HepG2 (cell line): ENCODE results near the gene C20orf202. TPM values are rescaled to one million over a fixed set of nuclear protein-coding genes. Genes with fewer than 3 reads are reported as not detected.

Experiments
- AGO2 ChIP-seq: fragments of 200-400 bp; formaldehyde crosslinking; optimal IDR thresholded peaks from 2 replicates; pipeline ENCODE3; 2017; ENCODE audit warnings: mild to moderate bottlenecking, low read depth, low read length, moderate library complexity
- ESRRA ChIP-seq: sonication (generic); formaldehyde crosslinking; IDR thresholded peaks from 2 replicates; pipeline ENCODE4 v1.5.1; 2020; ENCODE audit warnings: mild to moderate bottlenecking, low read depth, missing genetic modification reagents
- FOXM1 ChIP-seq: sonication (generic); formaldehyde crosslinking; IDR thresholded peaks from 2 replicates; pipeline ENCODE4 v1.5.0; 2020; ENCODE audit warnings: missing genetic modification reagents
- GLI4 ChIP-seq: sonication (generic); formaldehyde crosslinking; IDR thresholded peaks from 2 replicates; pipeline ENCODE4 v1.5.1; 2020; ENCODE audit warnings: missing genetic modification reagents, mild to moderate bottlenecking, moderate library complexity, borderline replicate concordance
- HCFC1 ChIP-seq: fragments of 150-350 bp; IDR thresholded peaks from 2 replicates; pipeline ENCODE4 v1.6.1; 2014; ENCODE audit warnings: low read depth, low read length
- HDAC2 ChIP-seq: sonication (generic); formaldehyde crosslinking; IDR thresholded peaks from 2 replicates; pipeline ENCODE4 v1.4.0; 2020; ENCODE audit warnings: missing genetic modification reagents
- HMGA1 ChIP-seq: sonication (generic); formaldehyde crosslinking; conservative IDR thresholded peaks from 2 replicates; pipeline ENCODE4 v1.4.0; 2020; ENCODE audit warnings: missing genetic modification reagents
- MIER3 ChIP-seq: IDR thresholded peaks from 2 replicates; pipeline ENCODE4 v1.6.1; 2016; ENCODE audit warnings: missing compliant biosample characterization, borderline replicate concordance
- NFE2L2 ChIP-seq: fragments of 150-350 bp; IDR thresholded peaks from 2 replicates; pipeline ENCODE4 v1.6.1; 2014; ENCODE audit warnings: low read length
- NFKBIZ ChIP-seq: IDR thresholded peaks from 2 replicates; pipeline ENCODE4 v1.6.1; 2018; ENCODE audit warnings: missing genetic modification reagents, missing compliant biosample characterization
- RBAK ChIP-seq: sonication (generic); formaldehyde crosslinking; IDR thresholded peaks from 2 replicates; pipeline ENCODE4 v1.5.1; 2020; ENCODE audit warnings: mild to moderate bottlenecking, missing genetic modification reagents
- REXO4 ChIP-seq: sonication (generic); formaldehyde crosslinking; IDR thresholded peaks from 2 replicates; pipeline ENCODE4 v1.8.0; 2022; ENCODE audit warnings: missing genetic modification reagents, mild to moderate bottlenecking, borderline replicate concordance
- SP4 ChIP-seq: sonication (generic); formaldehyde crosslinking; IDR thresholded peaks from 2 replicates; pipeline ENCODE4 v1.8.1; 2023; ENCODE audit warnings: mild to moderate bottlenecking, missing genetic modification reagents
- ZC3H13 ChIP-seq: sonication (generic); formaldehyde crosslinking; IDR thresholded peaks from 2 replicates; pipeline ENCODE4 v1.8.1; 2023; ENCODE audit warnings: mild to moderate bottlenecking, missing genetic modification reagents, moderate library complexity
- ZKSCAN8 ChIP-seq: IDR thresholded peaks from 2 replicates; pipeline ENCODE4 v1.6.1; 2016; ENCODE audit warnings: borderline replicate concordance, missing genetic modification reagents, missing compliant biosample characterization
- ZNF12 ChIP-seq: sonication (generic); formaldehyde crosslinking; IDR thresholded peaks from 2 replicates; pipeline ENCODE4 v1.5.0; 2020; ENCODE audit warnings: missing genetic modification reagents
- ZNF17 ChIP-seq: sonication (generic); formaldehyde crosslinking; IDR thresholded peaks from 2 replicates; pipeline ENCODE4 v1.5.0; 2020; ENCODE audit warnings: mild to moderate bottlenecking, missing genetic modification reagents
- ZNF282 ChIP-seq: fragments of 450-650 bp; IDR thresholded peaks from 2 replicates; pipeline ENCODE4 v1.6.1; 2018; ENCODE audit not compliant: partially characterized antibody
- ZNF446 ChIP-seq: sonication (generic); formaldehyde crosslinking; IDR thresholded peaks from 2 replicates; pipeline ENCODE4 v1.5.0; 2020; ENCODE audit warnings: mild to moderate bottlenecking, missing genetic modification reagents
- ZNF577 ChIP-seq: sonication (generic); formaldehyde crosslinking; IDR thresholded peaks from 2 replicates; pipeline ENCODE4 v1.4.0; 2020; ENCODE audit warnings: mild to moderate bottlenecking, low read depth, missing genetic modification reagents, borderline replicate concordance
- ZNF605 ChIP-seq: sonication (generic); formaldehyde crosslinking; IDR thresholded peaks from 2 replicates; pipeline ENCODE4 v1.8.0; 2022; ENCODE audit warnings: mild to moderate bottlenecking, missing genetic modification reagents
- ZSCAN30 ChIP-seq: sonication (generic); formaldehyde crosslinking; IDR thresholded peaks from 2 replicates; pipeline ENCODE4 v1.5.0; 2020; ENCODE audit warnings: mild to moderate bottlenecking, missing genetic modification reagents
- polyA plus RNA-seq, 8 experiments: library from polyadenylated mRNA; depleted of rRNA in 3 of 8; stranded (reverse) in 7 of 8; unstranded in 1 of 8; fragments of >200 nt; fragmentation: Illumina TruSeq in 4 of 8; extraction: Trizol in 4 of 8; gene quantifications; 2 replicates each; pipeline versions ENCODE4 v1.2.1 to v1.2.3, GENCODE V29; 2011 to 2016; ENCODE audit warnings: low read depth in 4 of 8, missing spikeins in 1 of 8, mixed read lengths in 1 of 8; ENCODE audit not compliant: insufficient read depth in 1 of 8
- total RNA-seq, 5 experiments: library from RNA; depleted of rRNA; stranded (reverse); fragments of >200 nt; fragmentation: Illumina TruSeq; extraction: Trizol; gene quantifications; 2 replicates each; pipeline ENCODE4 v1.2.3, GENCODE V29; 2016; ENCODE audit warnings: low read depth in 1 of 5
- TF ChIP-seq, protein P1 (sequence below): sonication (generic); formaldehyde crosslinking; conservative IDR thresholded peaks from 2 replicates; pipeline ENCODE4 v1.8.0; 2022; ENCODE audit warnings: mild to moderate bottlenecking, moderate library complexity, missing genetic modification reagents
- TF ChIP-seq, protein P2 (sequence below): sonication (generic); formaldehyde crosslinking; IDR thresholded peaks from 2 replicates; pipeline ENCODE4 v1.8.1; 2022; ENCODE audit warnings: low read depth, mild to moderate bottlenecking, missing genetic modification reagents
- TF ChIP-seq, protein P3 (sequence below): IDR thresholded peaks from 2 replicates; pipeline ENCODE4 v1.6.1; 2016

C20orf202 gene
- total and polyA plus RNA-seq, 2 of the 13 experiments (the other 11 are each of a cell fraction or from before 2014, with no cell fraction given): 0.20 to 1.2 TPM

DNA sequence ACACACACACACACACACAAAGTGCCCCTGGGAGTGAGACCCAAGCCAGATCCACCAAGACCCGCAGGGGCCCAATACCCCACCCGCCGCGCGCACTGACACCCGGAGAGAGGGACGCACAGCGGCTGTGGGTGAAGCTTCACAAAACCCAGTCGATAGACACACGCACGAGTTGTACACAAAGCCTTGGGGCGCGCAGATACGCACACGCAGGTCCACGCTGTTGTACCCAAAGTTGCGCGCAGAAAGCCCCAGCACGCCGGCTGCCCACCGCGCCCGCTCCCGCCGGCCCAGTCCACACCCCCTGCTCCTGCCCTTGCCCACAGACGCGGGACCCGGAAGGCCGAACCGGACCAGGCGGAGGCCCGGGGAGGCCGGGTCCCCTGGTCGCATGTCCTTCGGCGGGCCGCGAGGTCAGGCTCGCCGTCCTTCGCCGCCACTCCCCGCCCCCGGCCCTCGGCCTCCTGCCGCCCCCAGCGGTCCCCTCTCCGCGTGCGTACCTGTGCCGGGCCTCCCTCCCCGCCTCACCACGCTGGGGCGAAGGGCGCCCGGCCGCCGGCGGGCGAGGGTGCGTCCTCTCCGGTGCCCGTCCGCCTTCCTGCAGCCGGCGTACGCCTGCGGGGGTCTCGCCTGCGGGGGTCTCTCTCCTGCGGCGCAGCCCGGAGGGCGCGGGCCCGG is 18.5 kb upstream of the C20orf202 start, which contains the start of gene TMEM74B (continued):
- TF ChIP-seq AGO2: no peak
- no peak for TF ChIP-seq GLI4 (CRISPR knock-in tag)
- no peak for TF ChIP-seq ZNF17 (CRISPR knock-in tag)
- TF ChIP-seq HDAC2: no peak
- no peak for TF ChIP-seq NFKBIZ (CRISPR knock-in tag)
- TF ChIP-seq REXO4 (CRISPR knock-in tag): 0 out of 2 replicates have a peak, but pooled peaks have one; percentile 22
- TF ChIP-seq ZNF282: no peak
- TF ChIP-seq, protein P1, sequence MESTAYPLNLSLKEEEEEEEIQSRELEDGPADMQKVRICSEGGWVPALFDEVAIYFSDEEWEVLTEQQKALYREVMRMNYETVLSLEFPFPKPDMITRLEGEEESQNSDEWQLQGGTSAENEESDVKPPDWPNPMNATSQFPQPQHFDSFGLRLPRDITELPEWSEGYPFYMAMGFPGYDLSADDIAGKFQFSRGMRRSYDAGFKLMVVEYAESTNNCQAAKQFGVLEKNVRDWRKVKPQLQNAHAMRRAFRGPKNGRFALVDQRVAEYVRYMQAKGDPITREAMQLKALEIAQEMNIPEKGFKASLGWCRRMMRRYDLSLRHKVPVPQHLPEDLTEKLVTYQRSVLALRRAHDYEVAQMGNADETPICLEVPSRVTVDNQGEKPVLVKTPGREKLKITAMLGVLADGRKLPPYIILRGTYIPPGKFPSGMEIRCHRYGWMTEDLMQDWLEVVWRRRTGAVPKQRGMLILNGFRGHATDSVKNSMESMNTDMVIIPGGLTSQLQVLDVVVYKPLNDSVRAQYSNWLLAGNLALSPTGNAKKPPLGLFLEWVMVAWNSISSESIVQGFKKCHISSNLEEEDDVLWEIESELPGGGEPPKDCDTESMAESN (CRISPR knock-in tag): peak; percentile 84
- TF ChIP-seq, protein P2, sequence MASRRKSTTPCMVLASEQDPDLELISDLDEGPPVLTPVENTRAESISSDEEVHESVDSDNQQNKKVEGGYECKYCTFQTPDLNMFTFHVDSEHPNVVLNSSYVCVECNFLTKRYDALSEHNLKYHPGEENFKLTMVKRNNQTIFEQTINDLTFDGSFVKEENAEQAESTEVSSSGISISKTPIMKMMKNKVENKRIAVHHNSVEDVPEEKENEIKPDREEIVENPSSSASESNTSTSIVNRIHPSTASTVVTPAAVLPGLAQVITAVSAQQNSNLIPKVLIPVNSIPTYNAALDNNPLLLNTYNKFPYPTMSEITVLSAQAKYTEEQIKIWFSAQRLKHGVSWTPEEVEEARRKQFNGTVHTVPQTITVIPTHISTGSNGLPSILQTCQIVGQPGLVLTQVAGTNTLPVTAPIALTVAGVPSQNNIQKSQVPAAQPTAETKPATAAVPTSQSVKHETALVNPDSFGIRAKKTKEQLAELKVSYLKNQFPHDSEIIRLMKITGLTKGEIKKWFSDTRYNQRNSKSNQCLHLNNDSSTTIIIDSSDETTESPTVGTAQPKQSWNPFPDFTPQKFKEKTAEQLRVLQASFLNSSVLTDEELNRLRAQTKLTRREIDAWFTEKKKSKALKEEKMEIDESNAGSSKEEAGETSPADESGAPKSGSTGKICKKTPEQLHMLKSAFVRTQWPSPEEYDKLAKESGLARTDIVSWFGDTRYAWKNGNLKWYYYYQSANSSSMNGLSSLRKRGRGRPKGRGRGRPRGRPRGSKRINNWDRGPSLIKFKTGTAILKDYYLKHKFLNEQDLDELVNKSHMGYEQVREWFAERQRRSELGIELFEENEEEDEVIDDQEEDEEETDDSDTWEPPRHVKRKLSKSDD (CRISPR knock-in tag): 0 out of 2 replicates have a peak, but pooled peaks have one; percentile 70
- peak; percentile 58; the same call in 1 of the 2 replicates for TF ChIP-seq ESRRA (CRISPR knock-in tag)
- TF ChIP-seq ZNF605 (CRISPR knock-in tag): no peak
- no peak for TF ChIP-seq NFE2L2
- no peak for TF ChIP-seq ZKSCAN8 (CRISPR knock-in tag)
- peak; percentile 24; the same call in 1 of the 2 replicates for TF ChIP-seq SP4
- peak; percentile 89; the same call in 1 of the 2 replicates for TF ChIP-seq ZNF446 (CRISPR knock-in tag)
- no peak for TF ChIP-seq ZNF12
- TF ChIP-seq RBAK (CRISPR knock-in tag): no peak
- no peak for TF ChIP-seq ZSCAN30 (CRISPR knock-in tag)
- 0 out of 2 replicates have a peak, but pooled peaks have one; percentile 38 for TF ChIP-seq ZC3H13 (CRISPR knock-in tag)
- no peak for TF ChIP-seq HCFC1
- TF ChIP-seq, protein P3, sequence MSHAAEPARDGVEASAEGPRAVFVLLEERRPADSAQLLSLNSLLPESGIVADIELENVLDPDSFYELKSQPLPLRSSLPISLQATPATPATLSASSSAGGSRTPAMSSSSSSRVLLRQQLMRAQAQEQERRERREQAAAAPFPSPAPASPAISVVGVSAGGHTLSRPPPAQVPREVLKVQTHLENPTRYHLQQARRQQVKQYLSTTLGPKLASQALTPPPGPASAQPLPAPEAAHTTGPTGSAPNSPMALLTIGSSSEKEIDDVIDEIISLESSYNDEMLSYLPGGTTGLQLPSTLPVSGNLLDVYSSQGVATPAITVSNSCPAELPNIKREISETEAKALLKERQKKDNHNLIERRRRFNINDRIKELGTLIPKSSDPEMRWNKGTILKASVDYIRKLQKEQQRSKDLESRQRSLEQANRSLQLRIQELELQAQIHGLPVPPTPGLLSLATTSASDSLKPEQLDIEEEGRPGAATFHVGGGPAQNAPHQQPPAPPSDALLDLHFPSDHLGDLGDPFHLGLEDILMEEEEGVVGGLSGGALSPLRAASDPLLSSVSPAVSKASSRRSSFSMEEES (CRISPR knock-in tag): no peak
- no peak for TF ChIP-seq MIER3
- TF ChIP-seq FOXM1: no peak
- no peak for TF ChIP-seq HMGA1
- no peak for TF ChIP-seq ZNF577
